Body of pancreas (tissue), 4 donors: ENCODE measurements around the gene MCCC2.

ENCODE experiments used
- POLR2A ChIP-seq, 3 donors: fragments of 450-650 bp; IDR thresholded peaks; one replicate each; pipeline ENCODE4 v1.6.1; 2016; ENCODE audit warnings: antibody characterized with exemption in 3 of 3, mild to moderate bottlenecking in 2 of 3
- TF ChIP-seq, protein P1 (sequence below), 7 experiments: fragments of 450-650 bp in 4 of 7; fragments of 200-600 bp in 3 of 7; sonication (generic) in 3 of 7; IDR thresholded peaks; one replicate each; pipeline ENCODE4 v1.5.1; 2016 to 2019; ENCODE audit warnings: antibody characterized with exemption in 7 of 7

GRCh38 chr5:71699751-71700150, 112.6 kb downstream of the MCCC2 start:
- TF ChIP-seq, protein P1, sequence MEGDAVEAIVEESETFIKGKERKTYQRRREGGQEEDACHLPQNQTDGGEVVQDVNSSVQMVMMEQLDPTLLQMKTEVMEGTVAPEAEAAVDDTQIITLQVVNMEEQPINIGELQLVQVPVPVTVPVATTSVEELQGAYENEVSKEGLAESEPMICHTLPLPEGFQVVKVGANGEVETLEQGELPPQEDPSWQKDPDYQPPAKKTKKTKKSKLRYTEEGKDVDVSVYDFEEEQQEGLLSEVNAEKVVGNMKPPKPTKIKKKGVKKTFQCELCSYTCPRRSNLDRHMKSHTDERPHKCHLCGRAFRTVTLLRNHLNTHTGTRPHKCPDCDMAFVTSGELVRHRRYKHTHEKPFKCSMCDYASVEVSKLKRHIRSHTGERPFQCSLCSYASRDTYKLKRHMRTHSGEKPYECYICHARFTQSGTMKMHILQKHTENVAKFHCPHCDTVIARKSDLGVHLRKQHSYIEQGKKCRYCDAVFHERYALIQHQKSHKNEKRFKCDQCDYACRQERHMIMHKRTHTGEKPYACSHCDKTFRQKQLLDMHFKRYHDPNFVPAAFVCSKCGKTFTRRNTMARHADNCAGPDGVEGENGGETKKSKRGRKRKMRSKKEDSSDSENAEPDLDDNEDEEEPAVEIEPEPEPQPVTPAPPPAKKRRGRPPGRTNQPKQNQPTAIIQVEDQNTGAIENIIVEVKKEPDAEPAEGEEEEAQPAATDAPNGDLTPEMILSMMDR (IDR thresholded peaks at IDR 0.05), result no peak
- no peak for TF ChIP-seq POLR2A (IDR thresholded peaks at IDR 0.05)
